K562 (cell line): Measurements from ENCODE around the gene LAPTM5.

ENCODE experiments used
- ARHGAP35 ChIP-seq: fragments of 450-650 bp; IDR thresholded peaks from 2 replicates; pipeline ENCODE4 v1.6.1; 2018; ENCODE audit not compliant: partially characterized antibody
- CBX8 ChIP-seq: fragments of 200-600 bp; sonication (generic); IDR thresholded peaks from 2 replicates; pipeline ENCODE4 v1.6.1; 2012; ENCODE audit warnings: borderline replicate concordance, mixed run types, low read depth, mild to moderate bottlenecking, moderate library complexity, mixed read lengths, low read length, control low read depth, inconsistent platforms; ENCODE audit not compliant: poor library complexity, severe bottlenecking; ENCODE audit errors: extremely low read depth
- EZH2 ChIP-seq: IDR thresholded peaks from 2 replicates; pipeline ENCODE4 v1.6.1; 2012; ENCODE audit warnings: low read depth, mild to moderate bottlenecking, inconsistent platforms, low read length, borderline replicate concordance
- FOSL1 ChIP-seq: fragments of 200-800 bp; sonication (Bioruptor generic); conservative IDR thresholded peaks from 2 replicates; pipeline ENCODE4 v1.6.1; 2016; ENCODE audit warnings: missing genetic modification characterization, missing compliant biosample characterization
- FOXA1 ChIP-seq: fragments of 450-650 bp; IDR thresholded peaks from 2 replicates; pipeline ENCODE4 v1.6.1; 2016; ENCODE audit warnings: mild to moderate bottlenecking, borderline replicate concordance
- HDGF ChIP-seq: fragments of 450-650 bp; IDR thresholded peaks from 2 replicates; pipeline ENCODE4 v1.6.1; 2016
- JUND ChIP-seq, 2 experiments: IDR thresholded peaks; 2 replicates in 1 of 2; 3 replicates in 1 of 2; pipeline ENCODE4 v1.6.1; 2011; ENCODE audit warnings: borderline replicate concordance in 2 of 2, low read depth in 2 of 2, low read length in 2 of 2, improper control_type of control experiment in 1 of 2, missing biosample characterization in 1 of 2, missing genetic modification characterization in 1 of 2, missing genetic modification reagents in 1 of 2
- POLR2AphosphoS5 ChIP-seq: IDR thresholded peaks from 2 replicates; pipeline ENCODE4 v1.6.1; 2011; ENCODE audit warnings: mild to moderate bottlenecking, low read depth, low read length, moderate library complexity; ENCODE audit not compliant: control insufficient read depth, insufficient read depth
- SRSF3 ChIP-seq: fragments of 200-400 bp; formaldehyde crosslinking; IDR thresholded peaks from 2 replicates; pipeline ENCODE4 v1.6.1; 2016; ENCODE audit warnings: mild to moderate bottlenecking, low read length, moderate library complexity; ENCODE audit not compliant: insufficient read depth
- TAL1 ChIP-seq: fragments of 450-650 bp; IDR thresholded peaks from 2 replicates; pipeline ENCODE4 v1.6.1; 2016; ENCODE audit warnings: mild to moderate bottlenecking
- U2AF2 ChIP-seq: fragments of 200-400 bp; formaldehyde crosslinking; optimal IDR thresholded peaks from 2 replicates; pipeline ENCODE3; 2017; ENCODE audit warnings: low read depth, mild to moderate bottlenecking, low read length
- ZNF316 ChIP-seq: fragments of 450-650 bp; IDR thresholded peaks from 2 replicates; pipeline ENCODE4 v1.6.1; 2016
- ZNF507 ChIP-seq: conservative IDR thresholded peaks from 2 replicates; pipeline ENCODE4 v1.6.1; 2017; ENCODE audit warnings: missing genetic modification characterization, missing compliant biosample characterization
- TF ChIP-seq, protein P1 (sequence below), 3 experiments: IDR thresholded peaks in 2 of 3; conservative IDR thresholded peaks in 1 of 3; 2 replicates each; pipeline ENCODE4 v1.5.1; 2011 to 2012; ENCODE audit warnings: low read length in 3 of 3, mild to moderate bottlenecking in 3 of 3, control low read depth in 2 of 3, improper control_type of control experiment in 1 of 3, inconsistent platforms in 1 of 3, low read depth in 1 of 3, mixed read lengths in 1 of 3, moderate library complexity in 1 of 3; ENCODE audit not compliant: insufficient read depth in 2 of 3

DNA sequence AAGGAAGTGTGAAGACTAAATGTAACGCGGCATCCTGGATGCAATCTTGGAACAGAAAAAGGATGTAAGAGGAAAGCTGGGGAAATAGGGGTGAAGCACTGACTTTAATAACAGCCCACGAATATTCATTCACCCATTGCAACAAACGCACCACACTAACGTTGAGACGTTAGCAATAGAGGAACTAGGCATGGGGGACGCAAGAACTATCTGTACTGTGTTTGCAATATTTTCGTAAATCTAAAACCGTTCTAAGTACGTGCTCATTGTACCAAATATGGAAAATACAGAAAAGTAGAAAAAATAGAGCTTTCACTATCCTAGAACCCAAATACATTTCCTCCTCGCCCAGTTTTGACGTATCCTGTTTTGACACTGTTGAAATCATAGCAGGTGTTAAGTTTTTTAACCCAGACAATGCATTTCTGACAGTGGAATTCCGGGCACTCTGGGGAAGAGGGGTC lies 3.9 kb downstream of the LAPTM5 start:
- no peak for TF ChIP-seq ZNF507 (tag)
- no peak for TF ChIP-seq ARHGAP35
- no peak for TF ChIP-seq SRSF3
- TF ChIP-seq EZH2: no peak
- TF ChIP-seq U2AF2: no peak
- TF ChIP-seq, protein P1, sequence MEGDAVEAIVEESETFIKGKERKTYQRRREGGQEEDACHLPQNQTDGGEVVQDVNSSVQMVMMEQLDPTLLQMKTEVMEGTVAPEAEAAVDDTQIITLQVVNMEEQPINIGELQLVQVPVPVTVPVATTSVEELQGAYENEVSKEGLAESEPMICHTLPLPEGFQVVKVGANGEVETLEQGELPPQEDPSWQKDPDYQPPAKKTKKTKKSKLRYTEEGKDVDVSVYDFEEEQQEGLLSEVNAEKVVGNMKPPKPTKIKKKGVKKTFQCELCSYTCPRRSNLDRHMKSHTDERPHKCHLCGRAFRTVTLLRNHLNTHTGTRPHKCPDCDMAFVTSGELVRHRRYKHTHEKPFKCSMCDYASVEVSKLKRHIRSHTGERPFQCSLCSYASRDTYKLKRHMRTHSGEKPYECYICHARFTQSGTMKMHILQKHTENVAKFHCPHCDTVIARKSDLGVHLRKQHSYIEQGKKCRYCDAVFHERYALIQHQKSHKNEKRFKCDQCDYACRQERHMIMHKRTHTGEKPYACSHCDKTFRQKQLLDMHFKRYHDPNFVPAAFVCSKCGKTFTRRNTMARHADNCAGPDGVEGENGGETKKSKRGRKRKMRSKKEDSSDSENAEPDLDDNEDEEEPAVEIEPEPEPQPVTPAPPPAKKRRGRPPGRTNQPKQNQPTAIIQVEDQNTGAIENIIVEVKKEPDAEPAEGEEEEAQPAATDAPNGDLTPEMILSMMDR (IDR thresholded peaks at IDR 0.05 in 2 of 3, conservative IDR thresholded peaks at IDR 0.05 in 1 of 3; ENCODE audit: insufficient read depth in 2 of 3, low read depth in 1 of 3, low read length in 3 of 3): no peak
- TF ChIP-seq TAL1: no peak
- no peak for TF ChIP-seq FOSL1
- TF ChIP-seq HDGF: no peak
- TF ChIP-seq ZNF316: no peak
- no peak for TF ChIP-seq JUND (IDR thresholded peaks at IDR 0.05; ENCODE audit: borderline replicate concordance, low read depth, low read length)
- no peak for TF ChIP-seq JUND (tag; IDR thresholded peaks at IDR 0.05; ENCODE audit: borderline replicate concordance, low read depth, low read length)
- no peak for TF ChIP-seq CBX8
- TF ChIP-seq POLR2AphosphoS5: no peak
- TF ChIP-seq FOXA1: no peak
